HG03342 (cell line): Measurements from ENCODE around the gene DNAJB8.

Experiments used
- ATAC-seq: cut with Tn5 transposase; IDR thresholded peaks from one replicate; pipeline ENCODE4 v1.9.1; 2021; ENCODE audit warnings: mild to moderate bottlenecking, moderate library complexity; ENCODE audit not compliant: unreplicated experiment

The DNAJB8 gene

DNA sequence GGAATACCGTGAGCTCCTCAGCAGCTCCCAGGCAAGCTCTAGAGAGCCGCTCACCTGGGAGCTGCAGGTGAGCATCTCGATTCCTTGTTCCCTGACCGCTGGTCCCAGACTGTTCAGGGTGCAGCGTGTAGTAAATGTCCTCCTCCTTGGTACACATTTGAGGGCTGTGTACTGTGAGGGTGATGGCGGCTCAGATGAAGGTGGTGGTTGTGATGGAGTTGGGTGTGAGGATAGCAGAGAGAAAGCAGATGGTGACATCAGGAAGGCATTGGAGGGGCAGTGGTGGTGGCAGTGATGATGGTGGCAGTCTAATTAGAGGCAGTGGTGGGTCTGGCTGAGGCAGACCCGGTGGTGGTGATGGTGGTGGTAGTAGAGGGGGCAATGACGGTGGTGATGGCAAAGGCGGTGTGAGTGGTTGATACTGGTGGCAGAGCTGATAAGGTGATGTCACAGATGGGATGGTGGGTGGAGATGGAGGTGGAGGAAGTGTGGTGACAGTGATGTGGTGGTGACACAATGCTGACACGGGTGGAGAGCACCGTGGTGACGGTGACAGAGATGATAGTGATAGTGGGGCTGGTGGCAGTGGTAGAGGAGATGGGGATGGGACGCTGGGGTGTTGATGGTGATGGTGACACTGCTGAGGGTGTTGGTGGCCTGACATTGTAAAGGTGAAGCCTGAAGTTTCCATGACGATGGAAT, at the start of gene DNAJB8:
Gene DNAJB8, minus strand, starts transcription at position 51 of the 702 bp plus-strand sequence. CDS start 3,645 bp downstream, outside the sequence.
- no peak for ATAC-seq

DNA sequence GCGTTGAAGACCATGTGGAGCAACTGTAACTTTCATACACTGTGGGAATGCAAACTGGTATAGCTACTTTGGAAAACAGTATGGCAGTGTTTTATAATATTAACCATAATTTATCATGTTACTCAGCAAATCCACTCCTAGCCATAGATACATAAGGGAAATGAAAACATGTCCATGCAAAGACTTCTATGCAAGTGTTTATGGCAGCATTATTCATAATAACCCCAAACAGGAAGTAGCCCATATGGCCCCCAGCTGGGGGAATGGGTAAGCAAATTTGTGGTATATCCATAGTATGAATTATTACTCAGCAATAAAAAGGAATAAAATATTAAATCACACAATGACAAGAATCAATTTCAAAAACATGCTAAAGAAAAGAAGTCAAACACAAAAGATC, 49.3 kb upstream of the DNAJB8 start:
- ATAC-seq, result no peak

DNA sequence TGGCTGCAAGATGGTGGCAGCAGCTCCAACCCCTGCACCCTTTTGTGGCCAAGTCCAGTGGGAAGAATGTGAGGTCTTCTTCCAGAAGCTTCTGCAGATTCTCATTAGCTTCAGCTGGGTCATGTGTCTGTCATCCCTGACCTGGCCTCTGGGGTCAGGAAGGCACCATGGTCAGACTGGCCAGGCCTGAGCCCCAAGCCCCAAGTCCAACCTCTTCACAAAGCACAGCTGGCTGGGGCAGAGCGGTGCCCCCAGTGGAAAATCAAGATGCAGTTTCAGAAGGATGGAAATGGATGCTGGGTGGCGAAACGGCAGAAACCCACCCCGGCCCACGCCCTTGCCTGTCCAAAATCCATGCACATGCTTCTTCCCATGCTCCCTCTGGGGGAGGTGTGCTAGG, 42.2 kb upstream of the DNAJB8 start:
- no peak for ATAC-seq

DNA sequence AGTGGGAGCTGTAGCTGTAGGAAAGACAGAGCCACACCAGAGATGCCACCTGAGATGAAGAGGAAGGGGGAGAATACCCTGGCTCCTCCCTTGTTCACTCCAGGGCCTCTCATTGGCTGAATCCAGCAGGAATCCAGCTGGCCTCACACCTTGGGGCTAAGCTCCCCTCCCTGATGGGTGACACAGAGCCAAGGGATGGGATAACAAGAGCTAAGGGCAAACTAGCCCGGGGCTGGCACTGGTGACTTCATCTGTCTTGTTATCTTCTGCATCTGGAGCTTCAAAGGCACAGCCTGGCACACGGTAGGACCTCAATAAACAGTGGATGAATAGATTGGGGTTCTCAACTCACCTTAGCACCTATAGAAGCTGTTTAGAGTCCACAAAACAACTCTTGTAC, 40.1 kb upstream of the DNAJB8 start:
- no peak for ATAC-seq

DNA sequence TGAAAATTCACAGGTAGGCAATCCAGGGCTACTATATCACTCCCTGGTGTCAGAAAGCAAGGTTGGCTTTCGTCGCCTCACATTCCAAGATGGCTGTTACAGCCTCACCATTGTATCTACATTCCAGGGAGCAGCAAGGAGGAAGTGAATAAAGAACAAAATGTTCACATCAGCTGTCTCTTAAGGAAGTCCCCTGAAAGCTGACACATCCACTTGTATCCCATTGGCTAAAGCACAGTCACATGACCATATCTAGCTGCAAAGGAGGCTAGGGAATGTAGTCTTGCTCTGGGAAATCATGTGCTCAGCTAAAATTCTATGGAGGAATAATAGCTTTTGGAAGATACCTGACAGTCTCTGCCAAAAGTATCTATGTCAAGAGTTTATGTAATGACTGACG, 39.1 kb upstream of the DNAJB8 start:
- ATAC-seq, result no peak

DNA sequence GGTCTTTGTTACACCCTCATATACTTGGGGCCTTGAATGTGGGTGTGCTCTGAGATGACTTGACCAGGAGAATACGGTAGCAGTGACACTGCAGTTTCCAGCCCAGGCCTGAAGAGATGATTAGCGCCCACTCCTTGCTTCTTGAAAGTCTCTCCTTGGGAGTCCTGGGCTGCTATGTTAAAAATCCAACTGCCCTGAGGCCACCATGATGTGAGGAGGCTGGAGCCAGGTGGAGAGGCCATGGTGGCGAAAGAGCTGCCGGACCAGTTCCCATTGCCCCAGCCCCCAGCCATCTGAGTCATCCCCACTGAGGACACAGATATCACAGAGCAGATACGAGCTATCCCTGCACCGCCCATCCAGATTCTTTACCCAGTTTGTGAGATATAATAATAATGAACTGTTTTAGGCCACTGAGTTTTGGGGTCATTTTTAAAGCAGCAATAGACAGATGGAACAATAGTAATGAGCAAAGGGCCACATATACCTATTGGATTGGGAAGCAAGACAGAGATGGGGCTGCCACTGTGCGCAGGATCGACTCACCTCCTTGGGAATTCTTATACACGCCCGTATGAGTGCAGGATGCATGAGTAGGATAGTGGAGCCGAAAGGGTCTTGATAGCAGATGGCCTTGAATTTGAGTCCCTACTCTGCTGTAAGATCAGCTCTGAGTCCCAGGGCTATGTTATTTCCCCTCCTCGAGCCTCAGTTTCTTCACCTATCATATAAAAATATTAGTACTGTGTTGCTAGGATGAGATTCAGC, 38.5 kb upstream of the DNAJB8 start:
- ATAC-seq, result no peak

DNA sequence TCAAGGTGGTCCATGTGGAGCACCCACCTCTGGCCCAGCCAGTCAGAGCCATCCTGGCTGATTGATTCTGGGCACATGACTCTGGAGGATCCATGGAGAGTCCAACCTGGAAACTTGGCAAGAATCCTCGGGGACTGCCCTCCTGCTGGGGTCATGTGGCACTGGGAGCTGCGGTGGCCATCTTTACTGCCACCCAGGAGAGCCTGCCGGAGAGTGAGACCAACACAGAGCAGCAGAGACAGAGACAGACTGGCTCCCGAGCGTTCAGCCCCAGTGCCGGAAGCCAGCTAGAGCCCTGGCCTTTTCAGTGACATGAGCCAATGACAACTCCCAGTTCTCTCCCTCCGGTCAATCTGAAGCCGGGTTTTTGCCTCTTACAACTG, 37.8 kb upstream of the DNAJB8 start:
- no peak for ATAC-seq

DNA sequence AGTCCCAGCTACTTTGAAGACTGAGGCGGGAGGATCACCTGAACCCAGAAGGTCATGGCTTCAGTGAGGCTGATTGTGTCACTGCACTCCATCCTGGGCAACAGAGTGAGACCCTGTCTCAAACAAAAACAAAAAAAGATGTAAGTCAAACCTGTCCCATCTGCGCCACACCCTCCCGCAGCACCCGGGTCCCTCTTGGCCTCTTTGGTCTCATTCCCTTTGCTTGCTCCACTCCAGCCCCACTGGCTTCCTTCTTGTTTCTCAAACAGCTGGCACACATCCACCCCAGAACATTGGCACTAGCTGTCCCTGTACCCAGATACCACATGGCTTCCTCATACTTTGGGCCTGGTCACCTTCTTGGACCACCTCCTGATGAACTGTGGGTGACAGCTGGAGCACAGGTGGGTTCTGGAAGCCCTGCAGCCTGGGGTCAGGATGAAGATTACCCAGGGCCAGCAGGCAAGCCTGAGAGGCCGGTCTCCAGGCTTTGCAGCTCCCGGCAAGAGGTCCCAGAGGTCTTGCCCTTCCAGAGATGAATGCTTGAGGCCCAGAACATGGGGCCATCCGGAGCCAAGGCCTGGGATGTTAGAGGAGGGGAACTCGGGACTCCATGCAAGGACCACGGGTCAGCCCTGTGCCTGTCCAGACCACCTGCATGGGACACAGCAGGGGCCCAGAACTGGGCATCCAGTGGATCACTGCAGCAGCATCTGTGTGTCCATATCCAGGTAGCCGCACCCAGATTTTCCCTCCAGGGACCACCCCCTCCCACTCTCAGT, 37.3 kb upstream of the DNAJB8 start:
- ATAC-seq, result no peak

DNA sequence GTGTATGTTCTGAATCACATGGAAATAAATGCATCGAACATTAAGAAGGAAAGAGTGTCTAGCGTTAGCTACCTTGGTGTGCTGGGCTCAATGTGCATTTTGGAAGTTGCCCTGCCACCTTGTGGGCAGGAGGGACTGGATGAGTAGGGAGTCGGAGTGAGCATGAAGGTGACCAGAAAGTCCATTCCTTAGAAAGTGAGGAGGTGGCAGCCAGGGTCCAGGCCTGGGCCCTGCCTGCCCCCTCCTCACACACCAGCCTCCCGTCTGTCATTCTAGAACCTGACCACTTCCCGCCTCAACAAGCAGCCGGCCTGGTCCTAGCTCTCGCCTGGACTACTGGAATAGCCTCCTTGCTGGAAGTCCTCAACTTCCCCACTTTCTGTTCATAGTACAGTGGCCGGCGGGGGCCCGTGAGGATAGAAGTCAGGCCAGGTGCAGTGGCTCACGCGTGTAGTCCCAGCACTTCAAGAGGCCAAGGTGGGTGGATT, 36.5 kb upstream of the DNAJB8 start:
- ATAC-seq, result no peak

DNA sequence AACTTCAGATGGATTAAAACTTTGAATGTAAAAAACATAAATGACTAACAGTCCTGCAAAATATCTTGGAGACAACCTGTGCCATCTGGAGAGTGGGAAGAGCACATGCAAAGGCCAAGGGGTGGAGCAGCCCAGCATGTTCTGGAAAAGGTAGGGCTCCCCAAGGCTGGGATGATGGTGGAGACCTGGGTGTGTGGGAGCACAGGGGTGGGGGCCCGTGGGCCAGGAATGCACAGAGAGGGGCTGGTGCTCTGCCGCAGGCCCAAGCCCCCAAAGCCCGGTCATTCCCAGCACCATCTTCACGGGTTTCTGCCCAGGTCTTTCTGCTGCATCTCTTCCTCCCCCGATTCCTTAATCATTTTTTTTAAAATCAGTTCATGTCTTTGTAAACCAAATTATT, 36.0 kb upstream of the DNAJB8 start:
- ATAC-seq, result no peak

DNA sequence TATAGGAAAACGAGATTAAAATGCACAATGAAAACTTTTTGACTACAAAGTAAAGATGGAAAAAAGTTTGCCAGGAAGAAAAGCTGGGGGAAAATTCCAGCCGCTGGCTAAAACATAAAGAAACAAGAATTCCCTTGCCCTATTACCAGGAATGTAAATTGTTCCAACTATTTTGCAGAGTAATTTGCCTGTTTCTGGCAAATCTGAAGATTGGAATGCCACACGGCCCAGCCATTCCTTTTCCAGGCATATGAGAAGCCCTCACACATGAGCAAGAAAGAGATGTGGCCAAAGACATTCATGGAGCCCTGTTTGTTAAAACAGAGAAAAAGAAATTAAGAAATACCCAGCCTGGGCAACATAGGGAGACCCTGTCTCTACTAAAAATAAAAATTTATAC, 34.7 kb upstream of the DNAJB8 start:
- no peak for ATAC-seq

DNA sequence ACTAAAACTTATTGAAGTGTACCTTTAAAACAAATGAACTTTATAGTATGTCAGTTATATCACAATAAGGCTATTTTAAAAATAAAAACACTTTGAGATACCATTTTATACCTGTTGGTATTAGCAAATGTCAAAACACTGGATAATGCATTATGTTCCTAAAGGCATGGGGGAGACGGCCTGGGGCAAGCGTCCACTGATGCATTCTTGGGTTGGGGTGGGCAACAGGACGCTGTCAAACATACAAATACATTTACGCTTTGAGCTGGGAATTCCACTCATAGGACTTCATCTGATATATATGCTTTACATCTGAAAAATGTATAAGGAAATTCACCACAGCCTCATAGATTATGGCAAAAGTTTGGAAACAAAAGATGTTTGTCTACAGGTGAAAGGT, 33.9 kb upstream of the DNAJB8 start:
- no peak for ATAC-seq

DNA sequence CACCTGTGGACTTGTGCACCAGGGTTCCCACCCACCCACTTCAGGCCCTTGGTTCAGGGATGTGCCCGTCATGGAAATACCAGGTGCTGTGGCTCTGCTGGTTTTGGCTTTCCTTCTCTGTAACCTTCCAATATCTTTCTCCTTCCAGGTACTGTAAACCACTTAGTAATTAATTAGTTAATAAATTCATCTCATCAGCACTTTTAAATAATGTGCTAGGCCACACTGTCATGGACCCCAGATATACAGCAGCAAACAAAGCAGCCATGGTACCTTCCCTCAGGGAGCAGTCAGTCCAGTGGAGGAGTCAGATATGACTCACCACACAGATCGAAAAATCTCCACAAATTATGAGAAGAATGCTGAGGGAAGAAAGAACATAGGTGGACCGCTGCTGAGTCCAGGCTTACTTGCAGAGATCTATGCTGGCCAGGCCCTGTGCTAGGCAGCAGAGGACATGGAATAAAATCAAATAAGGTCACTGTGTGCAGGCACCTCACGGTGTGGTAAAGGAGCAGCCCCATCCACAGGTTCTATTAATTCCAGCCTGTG, 33.1 kb upstream of the DNAJB8 start:
- ATAC-seq, result no peak

DNA sequence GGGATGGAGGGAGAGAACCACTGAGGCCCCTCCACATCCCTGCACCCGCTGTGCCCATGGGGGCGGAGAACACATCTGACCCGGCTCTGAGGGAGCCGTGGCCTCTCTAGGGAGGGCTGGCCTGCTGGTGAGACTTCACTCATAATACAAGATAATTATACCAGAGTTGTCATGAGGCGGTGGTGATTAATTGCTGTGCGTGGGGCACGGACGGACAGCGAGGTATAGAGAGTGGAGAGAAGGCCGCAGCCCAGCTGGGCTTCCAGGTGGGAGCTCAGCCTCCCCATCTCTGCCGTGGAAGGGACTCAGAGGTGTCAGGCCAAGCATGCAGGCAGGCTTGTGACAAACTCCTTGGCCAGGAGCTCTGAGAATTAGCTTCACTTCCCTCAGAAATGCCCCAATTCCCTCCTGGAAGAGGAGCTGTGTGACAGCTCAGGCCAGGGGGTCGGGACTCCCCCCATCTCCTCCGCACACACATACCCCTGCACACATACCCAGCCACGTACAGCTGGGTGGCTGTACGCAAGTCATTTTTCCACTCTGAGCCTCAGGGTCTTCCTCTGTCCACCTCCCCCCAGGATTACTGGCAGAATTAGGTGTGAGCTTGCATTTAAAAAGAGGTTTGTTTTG, 32.3 kb upstream of the DNAJB8 start:
- ATAC-seq, result no peak

DNA sequence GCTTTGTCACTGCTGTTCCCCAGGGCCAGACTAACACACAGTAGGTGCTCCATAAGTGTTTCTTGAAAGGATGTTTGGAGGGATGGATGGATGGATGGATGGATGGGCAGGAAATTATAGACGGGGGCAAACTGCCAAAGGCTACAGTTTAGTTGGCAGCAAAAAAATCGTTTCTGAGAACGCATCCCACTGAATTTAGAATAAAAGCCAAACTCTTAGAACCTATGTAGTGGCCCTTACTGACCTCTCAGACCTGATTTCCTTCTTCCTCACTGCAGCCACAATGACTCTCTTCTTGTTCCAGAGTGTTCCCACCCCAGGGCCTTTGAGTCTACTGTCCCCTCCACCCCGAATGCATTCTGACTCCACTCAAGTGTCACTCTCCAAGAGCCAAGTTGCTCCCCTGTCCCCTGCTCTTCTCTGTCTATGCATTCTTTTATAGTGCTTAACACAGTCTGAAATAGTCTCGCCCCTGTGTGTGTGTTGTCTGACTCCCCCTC, 31.5 kb upstream of the DNAJB8 start:
- ATAC-seq, result no peak

DNA sequence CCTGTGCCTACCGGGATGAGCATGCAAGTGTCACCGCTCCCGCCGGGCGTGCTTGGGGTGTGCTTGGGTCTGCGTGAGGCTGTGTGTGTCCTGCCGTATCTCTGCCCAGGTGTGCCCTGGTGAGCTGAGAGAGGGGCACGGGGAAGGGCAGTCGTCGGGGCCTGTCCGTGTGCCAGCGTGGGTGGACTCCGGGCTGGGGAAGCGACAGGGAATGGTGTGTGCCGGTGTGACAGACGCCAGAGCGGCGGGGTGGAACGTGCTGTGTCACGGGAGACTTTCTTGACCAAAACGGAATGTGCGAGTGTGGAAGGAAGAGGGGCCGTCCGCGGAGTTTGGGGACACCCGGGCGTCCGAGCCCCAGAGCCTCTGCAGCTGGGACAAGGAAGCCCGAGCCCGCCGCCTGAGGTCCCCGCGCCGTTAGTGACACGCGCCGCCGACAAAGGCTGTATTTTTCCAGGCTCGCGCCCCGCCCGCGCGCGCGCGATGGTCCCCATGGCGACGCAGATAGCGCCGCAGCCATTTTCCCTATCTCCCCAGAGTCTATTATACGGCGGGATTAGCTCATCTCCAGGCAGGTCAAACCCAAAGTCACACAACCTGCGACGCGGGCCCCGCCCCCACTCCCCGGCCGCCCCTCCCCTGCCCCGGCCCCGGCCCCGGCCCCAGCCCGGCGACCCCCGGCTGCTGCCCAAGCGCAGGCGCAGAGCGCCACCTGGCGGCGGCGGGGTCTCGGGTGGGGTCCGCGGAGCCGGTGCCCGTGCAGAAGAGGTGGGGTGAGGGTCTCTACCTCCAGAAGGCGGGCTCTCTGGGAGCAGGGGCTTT, 30.8 kb upstream of the DNAJB8 start:
- no peak for ATAC-seq

DNA sequence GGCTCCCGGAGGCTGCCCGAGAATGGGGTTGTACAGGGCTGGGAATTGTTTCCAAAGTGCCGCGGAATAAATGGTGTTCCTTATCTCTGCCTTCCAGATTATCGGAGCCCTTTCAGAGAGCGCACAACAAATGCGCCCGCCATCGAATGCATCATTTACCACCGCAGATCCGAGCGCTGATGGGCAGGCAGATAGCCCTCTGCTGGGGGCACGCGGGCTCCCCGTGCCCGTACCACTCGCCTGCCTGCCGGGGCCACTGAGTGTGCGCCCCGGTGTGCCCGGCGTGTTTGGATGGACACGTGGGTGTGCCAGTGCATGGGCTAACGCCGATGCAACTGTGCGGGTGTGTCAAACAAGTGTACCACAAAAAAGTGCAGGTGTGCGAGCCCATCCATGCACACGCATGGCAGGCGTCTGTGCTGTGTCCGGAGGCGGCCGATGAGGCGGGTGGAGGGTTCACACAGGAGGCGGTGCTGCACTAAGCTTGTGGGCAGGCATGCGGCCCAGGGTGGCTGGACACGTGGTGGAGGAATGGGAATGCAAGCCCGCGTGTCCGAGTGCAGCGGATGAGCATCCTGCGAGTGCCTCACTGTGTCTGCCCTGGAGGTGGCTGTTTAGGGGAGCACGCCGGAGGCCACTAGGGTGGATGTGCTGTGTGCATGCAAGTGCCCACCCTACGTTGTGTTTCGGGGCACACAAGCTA, 30.1 kb upstream of the DNAJB8 start:
- ATAC-seq, result no peak

DNA sequence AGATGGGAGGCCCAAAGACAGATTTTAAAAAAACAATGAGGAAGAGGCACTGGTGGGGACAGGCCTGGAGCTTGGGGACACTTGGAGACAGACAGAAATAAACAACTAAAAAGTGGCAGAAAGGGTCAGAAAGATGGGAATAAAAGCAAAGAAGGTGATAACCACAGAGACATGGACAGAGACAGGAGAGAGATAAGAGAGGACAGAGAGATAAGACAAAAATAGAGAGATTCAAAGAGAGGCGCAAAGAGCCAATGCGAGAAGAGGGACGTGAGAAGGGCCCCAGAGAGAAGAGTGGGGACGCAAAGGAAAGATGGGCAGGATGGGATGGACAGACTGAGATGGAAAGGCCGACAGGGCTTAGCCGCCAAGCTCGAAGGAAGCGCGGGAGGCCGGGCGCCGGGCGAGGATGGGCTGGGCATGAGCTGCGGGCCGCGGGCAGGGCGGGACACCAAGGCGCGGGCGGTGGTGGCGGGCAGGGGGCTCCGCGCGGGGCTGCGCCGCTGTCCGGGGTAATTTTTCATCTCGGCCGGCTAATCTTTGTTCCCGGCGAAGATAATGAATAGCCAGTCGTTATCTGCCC, 29.4 kb upstream of the DNAJB8 start:
- ATAC-seq, result no peak

DNA sequence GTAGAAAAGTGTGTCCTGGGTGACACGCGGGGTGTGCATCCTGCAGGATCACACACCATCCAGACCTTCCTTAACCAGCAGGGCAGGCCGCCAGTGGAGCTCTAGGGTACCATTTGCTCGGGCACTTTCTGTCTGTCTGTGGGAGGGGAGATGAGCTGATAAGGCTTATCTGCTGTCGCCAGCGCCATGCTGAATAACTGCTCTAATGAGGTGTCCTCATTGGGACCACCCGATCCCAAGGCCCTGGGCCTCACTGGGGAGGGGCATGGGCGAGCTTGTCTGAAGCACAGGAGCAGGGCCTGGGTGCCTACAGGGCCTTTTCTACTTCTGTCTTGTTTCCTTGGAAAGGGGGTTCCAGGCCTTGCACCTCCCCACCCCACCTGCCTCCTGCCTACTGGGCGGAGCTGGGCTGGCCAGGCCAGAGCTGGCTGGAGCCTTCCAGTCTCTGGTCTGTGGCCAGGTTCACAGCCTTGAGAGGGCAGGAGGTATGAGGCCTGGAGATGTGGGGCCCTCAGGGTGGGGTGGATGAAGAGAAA, 28.8 kb upstream of the DNAJB8 start:
- ATAC-seq, result no peak
